Liver (tissue), 9 donors: ENCODE data around the gene LRP5. TPM values are rescaled to one million over a fixed set of nuclear protein-coding genes. Genes with fewer than 3 reads are reported as not detected.

ENCODE experiments used
- DNase-seq: peaks from one replicate; pipeline ENCODE4 v3.0.0-alpha.2; 2017; ENCODE audit warnings: low spot score
- H3K27ac ChIP-seq, 2 donors: one replicate each; pipeline ENCODE4 v1.7.0; 2013; ENCODE audit warnings: inconsistent platforms in 2 of 2, low read length in 2 of 2, control low read depth in 1 of 2, low read depth in 1 of 2, mild to moderate bottlenecking in 1 of 2
- H3K27me3 ChIP-seq, 4 donors: one replicate each; pipeline versions ENCODE4 v1.6.1 to v1.7.0; 2013; ENCODE audit warnings: low read length in 3 of 4, inconsistent platforms in 1 of 4, mild to moderate bottlenecking in 1 of 4, moderate library complexity in 1 of 4; ENCODE audit not compliant: control insufficient read depth in 4 of 4, insufficient read depth in 4 of 4
- H3K36me3 ChIP-seq, 4 donors: one replicate each; pipeline versions ENCODE4 v1.6.1 to v1.7.0; 2013; ENCODE audit warnings: low read length in 3 of 4, mild to moderate bottlenecking in 3 of 4, low read depth in 1 of 4, moderate library complexity in 1 of 4; ENCODE audit not compliant: control insufficient read depth in 4 of 4, insufficient read depth in 3 of 4
- H3K4me1 ChIP-seq, 4 donors: one replicate each; pipeline versions ENCODE4 v1.6.1 to v1.7.0; 2013; ENCODE audit warnings: low read length in 3 of 4, mild to moderate bottlenecking in 3 of 4, moderate library complexity in 1 of 4; ENCODE audit not compliant: control insufficient read depth in 4 of 4, insufficient read depth in 4 of 4
- H3K4me3 ChIP-seq, 3 donors: one replicate each; pipeline versions ENCODE4 v1.6.1 to v1.7.0; 2013; ENCODE audit warnings: low read length in 3 of 3, control low read depth in 1 of 3, low read depth in 1 of 3, mild to moderate bottlenecking in 1 of 3
- H3K9ac ChIP-seq, 2 donors: one replicate each; pipeline ENCODE4 v1.7.0; 2013; ENCODE audit warnings: low read length in 2 of 2, mild to moderate bottlenecking in 2 of 2, moderate library complexity in 2 of 2, control low read depth in 1 of 2, low read depth in 1 of 2
- H3K9me3 ChIP-seq, 4 donors: one replicate each; pipeline versions ENCODE4 v1.6.1 to v1.7.0; 2013; ENCODE audit warnings: low read length in 3 of 4; ENCODE audit not compliant: control insufficient read depth in 4 of 4
- EGR1 ChIP-seq, 2 donors: IDR thresholded peaks; 2 replicates each; pipeline ENCODE4 v1.6.1; 2016 to 2018; ENCODE audit warnings: antibody characterized with exemption in 2 of 2, low read depth in 2 of 2
- FOXA1 ChIP-seq: IDR thresholded peaks from 2 replicates; pipeline ENCODE4 v1.6.1; 2016; ENCODE audit warnings: antibody characterized with exemption
- GABPA ChIP-seq, 2 donors: IDR thresholded peaks in 1 of 2; conservative IDR thresholded peaks in 1 of 2; 2 replicates each; pipeline ENCODE4 v1.6.1; 2016; ENCODE audit warnings: antibody characterized with exemption in 2 of 2, mild to moderate bottlenecking in 1 of 2, moderate library complexity in 1 of 2
- JUND ChIP-seq, 2 donors: IDR thresholded peaks; 2 replicates each; pipeline ENCODE4 v1.6.1; 2016; ENCODE audit warnings: antibody characterized with exemption in 2 of 2
- NR2F2 ChIP-seq: IDR thresholded peaks from 2 replicates; pipeline ENCODE4 v1.6.1; 2016; ENCODE audit warnings: antibody characterized with exemption
- RAD21 ChIP-seq, 2 donors: IDR thresholded peaks; 2 replicates each; pipeline ENCODE4 v1.6.1; 2016; ENCODE audit warnings: antibody characterized with exemption in 2 of 2, mild to moderate bottlenecking in 2 of 2
- RXRA ChIP-seq, 2 donors: IDR thresholded peaks; 2 replicates each; pipeline ENCODE4 v1.6.1; 2017 to 2018; ENCODE audit warnings: antibody characterized with exemption in 2 of 2, mild to moderate bottlenecking in 1 of 2
- SP1 ChIP-seq: IDR thresholded peaks from 2 replicates; pipeline ENCODE4 v1.6.1; 2018; ENCODE audit warnings: antibody characterized with exemption, mild to moderate bottlenecking
- TAF1 ChIP-seq: conservative IDR thresholded peaks from 2 replicates; pipeline ENCODE4 v1.6.1; 2016; ENCODE audit warnings: antibody characterized with exemption, mild to moderate bottlenecking
- YY1 ChIP-seq: IDR thresholded peaks from 2 replicates; pipeline ENCODE4 v1.6.1; 2016; ENCODE audit warnings: antibody characterized with exemption, mild to moderate bottlenecking
- WGBS: extraction: QIAGEN DNeasy Blood & Tissue Kit; methylation state at CpG from one replicate; pipeline ENCODE4 v1.1.7; 2013; 5-methylcytosine and 5-hydroxymethylcytosine counted together
- polyA plus RNA-seq, 2 donors: library from polyadenylated mRNA; stranded (reverse) in 1 of 2; unstranded in 1 of 2; fragments of 200-250 nt in 1 of 2; fragments of >200 nt in 1 of 2; fragmentation: Nextera tagmentation in 1 of 2; extraction: Ambion mirVana in 1 of 2; gene quantifications; one replicate each; pipeline versions ENCODE4 v1.2.1 to v1.2.3, GENCODE V29; 2013 to 2015
- total RNA-seq, 2 donors: library from RNA; depleted of rRNA; stranded (reverse); fragments of >200 nt; gene quantifications; one replicate each; pipeline ENCODE4 v1.2.3, GENCODE V29; 2014
- TF ChIP-seq, protein P1 (sequence below): IDR thresholded peaks from 2 replicates; pipeline ENCODE4 v1.6.1; 2016; ENCODE audit warnings: antibody characterized with exemption
- TF ChIP-seq, protein P2 (sequence below): fragments of 150-350 bp; IDR thresholded peaks from 2 replicates; pipeline ENCODE4 v1.5.1; 2017; ENCODE audit warnings: improper control_type of control experiment, low read depth, low read length; ENCODE audit not compliant: missing input control
- TF ChIP-seq, protein P3 (sequence below): IDR thresholded peaks from 2 replicates; pipeline ENCODE4 v1.6.1; 2016; ENCODE audit warnings: antibody characterized with exemption, mild to moderate bottlenecking
- donor health status: healthy.
- donor health status: healthy.
- donor health status: healthy.
- donor health status: healthy.
- donor health status: healthy.

Gene LRP5
- total and polyA plus RNA-seq, 4 donors: 48.9 to 99.3 (median 71.3) TPM

- Histone ChIP-seq H3K27me3 (no peaks in the 10 kb centered on the region), H3K9ac (peak overlapping the region in 1 of 2 donors; percentile 9), H3K4me1 (peaks cover 33 to 90% (median 70%) of the 10 kb centered on the region in 4 donors), H3K9me3 (no peaks in the 10 kb centered on the region), H3K27ac (peak overlapping the region; percentile 72 to 79), H3K4me3 (no peak overlapping the region), H3K36me3 (no peaks in the 10 kb centered on the region)
- TF ChIP-seq RXRA (IDR thresholded peaks at IDR 0.05) (peak in 1 of 2 donors; percentile 28), FOXA1 (no peak), NR2F2 (peak; percentile 90), RAD21 (IDR thresholded peaks at IDR 0.05) (peak; percentile 44 to 48)
- TF ChIP-seq, protein P1, sequence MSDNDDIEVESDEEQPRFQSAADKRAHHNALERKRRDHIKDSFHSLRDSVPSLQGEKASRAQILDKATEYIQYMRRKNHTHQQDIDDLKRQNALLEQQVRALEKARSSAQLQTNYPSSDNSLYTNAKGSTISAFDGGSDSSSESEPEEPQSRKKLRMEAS: peak; percentile 19
- TF ChIP-seq, protein P2, sequence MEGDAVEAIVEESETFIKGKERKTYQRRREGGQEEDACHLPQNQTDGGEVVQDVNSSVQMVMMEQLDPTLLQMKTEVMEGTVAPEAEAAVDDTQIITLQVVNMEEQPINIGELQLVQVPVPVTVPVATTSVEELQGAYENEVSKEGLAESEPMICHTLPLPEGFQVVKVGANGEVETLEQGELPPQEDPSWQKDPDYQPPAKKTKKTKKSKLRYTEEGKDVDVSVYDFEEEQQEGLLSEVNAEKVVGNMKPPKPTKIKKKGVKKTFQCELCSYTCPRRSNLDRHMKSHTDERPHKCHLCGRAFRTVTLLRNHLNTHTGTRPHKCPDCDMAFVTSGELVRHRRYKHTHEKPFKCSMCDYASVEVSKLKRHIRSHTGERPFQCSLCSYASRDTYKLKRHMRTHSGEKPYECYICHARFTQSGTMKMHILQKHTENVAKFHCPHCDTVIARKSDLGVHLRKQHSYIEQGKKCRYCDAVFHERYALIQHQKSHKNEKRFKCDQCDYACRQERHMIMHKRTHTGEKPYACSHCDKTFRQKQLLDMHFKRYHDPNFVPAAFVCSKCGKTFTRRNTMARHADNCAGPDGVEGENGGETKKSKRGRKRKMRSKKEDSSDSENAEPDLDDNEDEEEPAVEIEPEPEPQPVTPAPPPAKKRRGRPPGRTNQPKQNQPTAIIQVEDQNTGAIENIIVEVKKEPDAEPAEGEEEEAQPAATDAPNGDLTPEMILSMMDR: no peak
- no peak for DNase-seq
- WGBS: 42% methylated on average over 26 of the region's 26 CpGs
Measured at GRCh38 chr11:68380786-68381622, 68.6 kb downstream of the LRP5 start.

GRCh38 chr11:68381716-68382115 lies 69.3 kb downstream of the LRP5 start:
- no peaks in the 10 kb centered on the region for H3K36me3 ChIP-seq
- H3K4me1 ChIP-seq: peaks cover 31 to 90% (median 71%) of the 10 kb centered on the region in 4 donors
- DNase-seq: no peak
- H3K4me3 ChIP-seq: no peak overlapping the region
- no peaks in the 10 kb centered on the region for H3K9me3 ChIP-seq
- 38% methylated on average over 4 of the region's 4 CpGs for WGBS
- TF ChIP-seq YY1 (no peak), SP1 (no peak), TAF1 (no peak), GABPA (IDR thresholded peaks at IDR 0.05 in 1 of 2, conservative IDR thresholded peaks at IDR 0.05 in 1 of 2) (no peak), EGR1 (IDR thresholded peaks at IDR 0.05; ENCODE audit: low read depth in 2 of 2) (no peak), JUND (IDR thresholded peaks at IDR 0.05) (no peak)
- TF ChIP-seq, protein P3, sequence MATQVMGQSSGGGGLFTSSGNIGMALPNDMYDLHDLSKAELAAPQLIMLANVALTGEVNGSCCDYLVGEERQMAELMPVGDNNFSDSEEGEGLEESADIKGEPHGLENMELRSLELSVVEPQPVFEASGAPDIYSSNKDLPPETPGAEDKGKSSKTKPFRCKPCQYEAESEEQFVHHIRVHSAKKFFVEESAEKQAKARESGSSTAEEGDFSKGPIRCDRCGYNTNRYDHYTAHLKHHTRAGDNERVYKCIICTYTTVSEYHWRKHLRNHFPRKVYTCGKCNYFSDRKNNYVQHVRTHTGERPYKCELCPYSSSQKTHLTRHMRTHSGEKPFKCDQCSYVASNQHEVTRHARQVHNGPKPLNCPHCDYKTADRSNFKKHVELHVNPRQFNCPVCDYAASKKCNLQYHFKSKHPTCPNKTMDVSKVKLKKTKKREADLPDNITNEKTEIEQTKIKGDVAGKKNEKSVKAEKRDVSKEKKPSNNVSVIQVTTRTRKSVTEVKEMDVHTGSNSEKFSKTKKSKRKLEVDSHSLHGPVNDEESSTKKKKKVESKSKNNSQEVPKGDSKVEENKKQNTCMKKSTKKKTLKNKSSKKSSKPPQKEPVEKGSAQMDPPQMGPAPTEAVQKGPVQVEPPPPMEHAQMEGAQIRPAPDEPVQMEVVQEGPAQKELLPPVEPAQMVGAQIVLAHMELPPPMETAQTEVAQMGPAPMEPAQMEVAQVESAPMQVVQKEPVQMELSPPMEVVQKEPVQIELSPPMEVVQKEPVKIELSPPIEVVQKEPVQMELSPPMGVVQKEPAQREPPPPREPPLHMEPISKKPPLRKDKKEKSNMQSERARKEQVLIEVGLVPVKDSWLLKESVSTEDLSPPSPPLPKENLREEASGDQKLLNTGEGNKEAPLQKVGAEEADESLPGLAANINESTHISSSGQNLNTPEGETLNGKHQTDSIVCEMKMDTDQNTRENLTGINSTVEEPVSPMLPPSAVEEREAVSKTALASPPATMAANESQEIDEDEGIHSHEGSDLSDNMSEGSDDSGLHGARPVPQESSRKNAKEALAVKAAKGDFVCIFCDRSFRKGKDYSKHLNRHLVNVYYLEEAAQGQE: no peak
- H3K27me3 ChIP-seq: no peaks in the 10 kb centered on the region
- peak overlapping the region; percentile 72 to 79 for H3K27ac ChIP-seq
- H3K9ac ChIP-seq: peak overlapping the region in 1 of 2 donors; percentile 9
